SJCRH30 (cell line): ENCODE results near the gene TBCEL. TPM values are rescaled to one million over a fixed set of nuclear protein-coding genes. Genes with fewer than 3 reads are reported as not detected.
A peak's percentile ranks its signal among the peaks of the same experiment; 100 is the strongest.

Experiments used
- DNase-seq, 2 experiments: peaks; one replicate each; pipeline ENCODE4 v3.0.0-alpha.2; 2015 to 2020
- H3K27ac ChIP-seq: fragments of 250-450 bp; sonication (Bioruptor Pico); 2 replicates; pipeline ENCODE4 v1.5.1; 2020; ENCODE audit warnings: mild to moderate bottlenecking, moderate library complexity
- H3K27me3 ChIP-seq: fragments of 250-450 bp; sonication (Bioruptor Pico); 2 replicates; pipeline ENCODE4 v1.5.1; 2020; ENCODE audit warnings: mild to moderate bottlenecking, moderate library complexity
- H3K36me3 ChIP-seq: fragments of 250-450 bp; sonication (Bioruptor Pico); 2 replicates; pipeline ENCODE4 v1.5.1; 2020; ENCODE audit warnings: mild to moderate bottlenecking, moderate library complexity
- H3K4me1 ChIP-seq: fragments of 250-450 bp; sonication (Bioruptor Pico); 2 replicates; pipeline ENCODE4 v1.5.1; 2020; ENCODE audit warnings: mild to moderate bottlenecking, moderate library complexity
- H3K4me3 ChIP-seq: fragments of 250-450 bp; sonication (Bioruptor Pico); 2 replicates; pipeline ENCODE4 v1.5.1; 2020; ENCODE audit warnings: mild to moderate bottlenecking, moderate library complexity
- H3K9me3 ChIP-seq: fragments of 250-450 bp; sonication (Bioruptor Pico); replicated peaks from 2 replicates; pipeline ENCODE4 v1.5.1; 2020; ENCODE audit warnings: mild to moderate bottlenecking, moderate library complexity
- total RNA-seq: library from RNA; depleted of rRNA; stranded (reverse); fragments of >200 nt; shearing (Covaris generic); gene quantifications from 2 replicates; pipeline ENCODE4 v1.2.3, GENCODE V29; 2014; rRNA removed

The TBCEL gene
- total RNA-seq, 1 experiment from 2014 or later = 18.0 TPM

- Histone ChIP-seq H3K27ac (no peak overlapping the region), H3K9me3 (no peaks in the 10 kb centered on the region), H3K36me3 (no peaks in the 10 kb centered on the region), H3K27me3 (no peaks in the 10 kb centered on the region), H3K4me1 (no peaks in the 10 kb centered on the region), H3K4me3 (no peak overlapping the region)
- DNase-seq = peak in 1 of 2 experiments; percentile 6
Measured at GRCh38 chr11:121119440-121119839, 95.5 kb downstream of the TBCEL start.

- H3K4me3 ChIP-seq = no peak overlapping the region
- DNase-seq = no peak
- no peaks in the 10 kb centered on the region for H3K36me3 ChIP-seq
- H3K27ac ChIP-seq = no peak overlapping the region
- no peaks in the 10 kb centered on the region for H3K9me3 ChIP-seq
- H3K4me1 ChIP-seq = no peaks in the 10 kb centered on the region
- no peaks in the 10 kb centered on the region for H3K27me3 ChIP-seq
Measured at GRCh38 chr11:121122328-121122727, 98.4 kb downstream of the TBCEL start.

DNA sequence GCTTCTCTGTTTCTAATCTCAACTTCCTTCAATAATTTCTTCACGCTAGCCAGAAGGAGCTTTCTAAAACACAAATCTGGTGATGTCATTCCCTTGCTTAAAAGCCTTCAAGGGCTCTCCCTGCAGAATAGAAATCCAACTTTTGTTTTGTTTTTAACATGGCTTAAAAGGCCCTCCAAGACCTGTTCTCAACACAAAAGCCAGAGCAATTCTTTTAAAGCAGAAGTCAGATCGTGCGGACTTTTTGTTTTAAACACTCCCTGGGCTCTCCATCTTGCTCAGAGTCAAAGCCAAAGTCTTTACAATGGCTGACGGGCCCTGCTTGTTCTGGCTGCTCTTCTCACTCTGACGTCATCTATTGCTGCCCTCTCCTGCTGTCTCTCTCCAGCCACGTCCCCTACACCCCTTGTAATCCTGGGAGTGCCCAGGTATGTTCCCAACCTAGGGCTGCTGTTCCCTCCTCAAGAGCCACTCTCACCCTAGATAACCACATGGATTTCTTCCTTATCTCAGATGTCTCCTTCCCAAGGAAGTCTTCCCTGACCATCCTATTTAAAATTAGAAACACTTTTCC, 99.7 kb downstream of the TBCEL start:
- Histone ChIP-seq H3K9me3 (no peaks in the 10 kb centered on the region), H3K36me3 (no peaks in the 10 kb centered on the region), H3K4me3 (no peak overlapping the region), H3K4me1 (no peaks in the 10 kb centered on the region), H3K27me3 (no peaks in the 10 kb centered on the region), H3K27ac (no peak overlapping the region)
- DNase-seq = no peak

DNA sequence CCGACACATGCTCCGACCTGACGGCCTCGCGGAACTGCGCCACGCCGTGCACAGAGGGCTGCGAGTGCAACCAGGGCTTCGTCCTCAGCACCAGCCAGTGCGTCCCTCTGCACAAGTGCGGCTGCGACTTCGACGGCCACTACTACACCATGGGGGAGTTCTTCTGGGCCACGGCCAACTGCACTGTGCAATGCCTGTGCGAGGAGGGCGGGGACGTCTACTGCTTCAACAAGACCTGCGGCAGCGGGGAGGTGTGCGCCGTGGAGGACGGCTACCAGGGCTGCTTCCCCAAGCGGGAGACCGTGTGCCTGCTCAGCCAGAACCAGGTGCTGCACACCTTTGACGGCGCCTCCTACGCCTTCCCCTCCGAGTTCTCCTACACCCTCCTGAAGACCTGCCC, 103.9 kb downstream of the TBCEL start:
- no peaks in the 10 kb centered on the region for H3K36me3 ChIP-seq
- no peak overlapping the region for H3K27ac ChIP-seq
- H3K4me3 ChIP-seq = no peak overlapping the region
- no peaks in the 10 kb centered on the region for H3K9me3 ChIP-seq
- H3K27me3 ChIP-seq = no peaks in the 10 kb centered on the region
- H3K4me1 ChIP-seq = no peaks in the 10 kb centered on the region
- no peak for DNase-seq

GRCh38 chr11:121129362-121130340, 105.7 kb downstream of the TBCEL start:
- Histone ChIP-seq H3K9me3 (no peaks in the 10 kb centered on the region), H3K4me1 (no peaks in the 10 kb centered on the region), H3K4me3 (no peak overlapping the region), H3K27me3 (no peaks in the 10 kb centered on the region), H3K36me3 (no peaks in the 10 kb centered on the region), H3K27ac (no peak overlapping the region)
- no peak for DNase-seq

GRCh38 chr11:121131656-121132055, 107.8 kb downstream of the TBCEL start:
- H3K4me1 ChIP-seq = no peaks in the 10 kb centered on the region
- no peak for DNase-seq
- H3K36me3 ChIP-seq = no peaks in the 10 kb centered on the region
- no peak overlapping the region for H3K27ac ChIP-seq
- no peaks in the 10 kb centered on the region for H3K27me3 ChIP-seq
- H3K4me3 ChIP-seq = no peak overlapping the region
- no peaks in the 10 kb centered on the region for H3K9me3 ChIP-seq

GRCh38 chr11:121132211-121132976, 108.5 kb downstream of the TBCEL start:
- Histone ChIP-seq H3K27me3 (no peaks in the 10 kb centered on the region), H3K4me1 (no peaks in the 10 kb centered on the region), H3K9me3 (no peaks in the 10 kb centered on the region), H3K4me3 (no peak overlapping the region), H3K36me3 (no peaks in the 10 kb centered on the region), H3K27ac (no peak overlapping the region)
- no peak for DNase-seq

GRCh38 chr11:121134741-121135312, 110.9 kb downstream of the TBCEL start:
- Histone ChIP-seq H3K27ac (no peak overlapping the region), H3K4me3 (no peak overlapping the region), H3K9me3 (no peaks in the 10 kb centered on the region), H3K27me3 (no peaks in the 10 kb centered on the region), H3K4me1 (no peaks in the 10 kb centered on the region), H3K36me3 (no peaks in the 10 kb centered on the region)
- peak; percentile 11 to 30 for DNase-seq

DNA sequence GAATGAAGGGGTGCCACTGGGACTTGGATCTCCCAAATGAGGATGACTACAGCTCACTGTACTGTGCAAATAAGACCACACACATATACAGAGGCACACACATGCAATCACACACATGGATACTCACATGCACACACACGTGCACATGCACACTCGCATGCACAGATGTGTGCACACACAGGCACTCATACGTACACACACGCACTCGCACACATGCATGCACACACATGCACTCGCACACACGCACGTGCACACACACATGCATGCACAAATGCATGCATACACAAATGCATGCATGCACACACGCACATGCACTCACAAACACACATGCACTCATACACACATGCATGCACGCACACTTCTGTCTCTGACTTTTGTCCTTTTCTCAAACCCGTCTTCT, 113.1 kb downstream of the TBCEL start:
- Histone ChIP-seq H3K4me3 (no peak overlapping the region), H3K36me3 (no peaks in the 10 kb centered on the region), H3K27ac (no peak overlapping the region), H3K27me3 (no peaks in the 10 kb centered on the region), H3K4me1 (no peaks in the 10 kb centered on the region), H3K9me3 (no peaks in the 10 kb centered on the region)
- no peak for DNase-seq

GRCh38 chr11:121138259-121138658, 114.4 kb downstream of the TBCEL start:
- no peak overlapping the region for H3K4me3 ChIP-seq
- H3K27me3 ChIP-seq = no peaks in the 10 kb centered on the region
- H3K4me1 ChIP-seq = no peaks in the 10 kb centered on the region
- no peak for DNase-seq
- no peaks in the 10 kb centered on the region for H3K36me3 ChIP-seq
- H3K27ac ChIP-seq = no peak overlapping the region
- H3K9me3 ChIP-seq = no peaks in the 10 kb centered on the region

- H3K36me3 ChIP-seq = no peaks in the 10 kb centered on the region
- no peak for DNase-seq
- no peaks in the 10 kb centered on the region for H3K4me1 ChIP-seq
- H3K4me3 ChIP-seq = no peak overlapping the region
- no peaks in the 10 kb centered on the region for H3K9me3 ChIP-seq
- no peaks in the 10 kb centered on the region for H3K27me3 ChIP-seq
- no peak overlapping the region for H3K27ac ChIP-seq
Measured at GRCh38 chr11:121140369-121140768, 116.5 kb downstream of the TBCEL start.

Other genes starting within 250 kb of the TBCEL start
- gene TECTA, start 77.1 kb downstream of the TBCEL start, total RNA-seq = 0.76 and 1.1 TPM in 2 replicates